Measurements from ENCODE around the gene GIGYF1.
A peak's percentile ranks its signal among the peaks of the same experiment; 100 is the strongest.

GIGYF1 gene

DNA sequence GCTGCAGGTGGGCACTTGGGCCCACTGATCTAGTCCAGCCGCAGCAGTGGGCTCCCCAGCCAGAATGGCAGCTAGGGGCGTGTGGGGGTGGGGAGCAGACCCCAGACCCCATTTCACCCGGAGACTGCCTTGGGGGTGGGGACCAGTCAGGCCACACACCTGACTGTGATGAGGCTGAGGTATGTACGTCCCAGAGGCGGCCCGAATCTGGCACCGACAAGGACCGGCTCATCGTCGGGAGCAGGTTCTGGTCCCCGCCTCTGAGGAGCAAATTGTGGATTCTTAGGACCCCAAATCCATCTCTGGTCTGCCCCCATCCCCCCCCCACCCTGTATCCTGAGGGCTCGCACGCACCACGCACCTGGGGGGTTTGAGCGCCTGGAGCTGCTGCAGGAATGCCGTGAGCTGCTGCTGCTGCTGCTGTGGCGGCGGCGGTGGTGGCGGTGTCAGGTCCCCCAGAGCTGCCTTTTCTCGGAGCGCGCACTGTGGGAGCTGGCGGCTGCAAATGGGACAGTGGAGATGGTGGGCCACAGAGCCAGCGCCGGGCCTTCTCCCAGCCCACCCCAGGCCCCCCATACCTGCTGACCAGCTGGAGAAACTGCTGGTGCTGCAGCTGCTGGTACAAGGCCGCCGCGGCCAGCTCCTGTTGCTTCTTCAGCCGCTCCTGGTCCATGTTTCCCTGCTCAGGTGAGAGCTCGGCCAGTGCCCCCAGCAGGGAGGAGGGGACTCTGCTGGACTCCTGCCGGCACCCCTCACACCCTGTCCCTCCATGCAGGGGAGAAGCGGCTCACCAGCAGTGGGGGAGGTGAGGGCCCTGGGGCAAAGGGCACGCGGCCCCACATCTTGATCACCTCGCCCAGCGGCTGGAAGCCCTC, 10.2 kb downstream of the GIGYF1 start:
- DNase-seq (no peak), ATAC-seq (no peak)

DNA sequence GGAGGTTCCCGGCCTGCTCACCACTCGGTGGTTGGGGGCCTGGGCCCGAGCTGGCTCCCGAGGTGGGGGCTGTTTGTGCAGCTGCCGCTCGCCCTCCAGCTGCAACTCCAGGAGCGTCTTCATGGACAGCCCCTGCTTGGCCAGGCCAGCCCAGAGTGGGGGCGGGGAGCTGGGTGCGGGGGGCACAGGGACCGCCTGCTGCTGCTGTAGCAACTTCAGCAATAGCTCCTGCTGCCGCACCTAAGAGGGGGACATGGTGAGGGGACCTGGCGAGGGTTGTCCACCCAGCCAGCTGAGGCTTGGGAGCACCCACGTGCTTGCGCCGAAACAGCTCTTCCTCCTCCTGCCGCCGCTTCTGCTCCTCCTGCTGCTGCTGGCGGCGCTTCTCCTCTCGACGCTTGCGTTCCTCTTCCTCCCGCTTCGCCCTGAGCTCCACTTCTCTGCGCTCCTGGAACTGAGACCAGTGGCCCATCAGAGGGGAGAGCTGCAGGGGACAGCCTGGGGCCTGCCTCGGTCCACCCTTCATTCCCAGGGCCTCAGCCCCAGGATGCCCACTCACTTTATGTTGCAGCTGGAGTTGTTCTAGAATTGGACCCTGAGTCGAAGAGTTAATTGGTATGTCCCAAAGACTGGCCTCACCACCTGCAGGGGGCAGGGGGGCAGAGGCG, 10.9 kb downstream of the GIGYF1 start:
- DNase-seq (no peak), ATAC-seq (no peak)

DNA sequence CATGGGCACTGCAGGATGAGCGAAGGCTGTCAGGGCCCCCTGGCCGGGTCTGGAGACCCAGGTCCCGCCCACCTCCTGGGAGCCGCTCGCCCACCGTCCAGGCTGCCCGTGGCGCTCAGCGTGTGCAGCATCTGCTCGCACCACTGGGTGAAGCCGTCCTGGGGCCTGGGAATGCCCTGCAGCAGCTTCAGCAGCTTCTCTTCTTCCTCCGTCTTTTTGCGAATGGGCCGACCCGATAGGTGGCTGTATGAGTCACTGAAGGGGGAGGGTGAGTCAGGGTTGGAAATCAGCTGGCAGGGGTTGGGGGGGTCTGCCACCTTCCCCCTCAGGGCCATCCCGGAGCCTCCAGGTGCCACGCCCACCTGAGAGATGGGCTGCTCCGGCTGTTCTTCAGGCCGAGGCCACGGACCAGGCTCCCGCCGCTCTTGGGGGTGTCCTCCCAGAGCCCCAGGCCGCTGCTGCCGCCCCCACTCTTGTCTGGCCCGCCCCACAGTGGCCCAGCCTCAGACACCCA, 11.8 kb downstream of the GIGYF1 start:
- DNase-seq (no peak), ATAC-seq (peak; percentile 4)

DNA sequence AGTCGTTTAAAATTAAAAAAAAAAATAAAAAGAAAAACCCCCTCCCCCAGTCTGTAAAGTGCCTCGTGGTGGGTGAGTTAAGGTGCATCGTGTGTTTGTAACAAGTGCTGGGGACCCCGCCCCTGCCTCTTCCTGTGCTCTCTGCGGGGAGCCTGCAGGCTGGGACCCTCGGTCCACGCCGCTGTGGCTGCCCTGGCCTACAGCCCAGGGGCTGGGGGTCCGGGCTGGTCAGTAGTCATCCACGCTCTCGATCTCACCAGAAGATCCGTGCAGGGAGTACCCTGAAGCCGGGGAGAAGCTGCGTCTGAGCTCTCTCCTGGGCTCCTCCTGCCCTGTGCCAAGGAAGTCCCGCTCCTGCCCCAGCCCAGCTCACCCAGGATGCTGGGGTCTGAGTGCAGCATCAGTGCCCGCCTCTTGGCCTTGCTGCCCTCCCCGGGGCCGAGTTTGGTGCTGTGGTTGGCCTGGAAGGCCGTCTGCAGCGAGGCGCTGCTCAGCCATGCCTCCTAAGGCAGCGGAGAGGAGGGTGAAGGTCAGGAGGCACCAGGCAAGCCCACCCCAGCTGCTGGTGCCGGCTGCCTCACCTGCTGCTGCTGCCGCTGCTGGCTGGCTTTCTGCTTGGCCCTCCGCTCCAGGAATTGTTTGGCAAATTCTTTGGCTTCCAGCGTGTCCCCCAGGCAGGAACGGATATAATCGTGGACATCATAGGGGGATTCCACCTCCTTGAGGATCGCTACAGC, 12.4 kb downstream of the GIGYF1 start:
- ATAC-seq (no peak), DNase-seq (no peak)

DNA sequence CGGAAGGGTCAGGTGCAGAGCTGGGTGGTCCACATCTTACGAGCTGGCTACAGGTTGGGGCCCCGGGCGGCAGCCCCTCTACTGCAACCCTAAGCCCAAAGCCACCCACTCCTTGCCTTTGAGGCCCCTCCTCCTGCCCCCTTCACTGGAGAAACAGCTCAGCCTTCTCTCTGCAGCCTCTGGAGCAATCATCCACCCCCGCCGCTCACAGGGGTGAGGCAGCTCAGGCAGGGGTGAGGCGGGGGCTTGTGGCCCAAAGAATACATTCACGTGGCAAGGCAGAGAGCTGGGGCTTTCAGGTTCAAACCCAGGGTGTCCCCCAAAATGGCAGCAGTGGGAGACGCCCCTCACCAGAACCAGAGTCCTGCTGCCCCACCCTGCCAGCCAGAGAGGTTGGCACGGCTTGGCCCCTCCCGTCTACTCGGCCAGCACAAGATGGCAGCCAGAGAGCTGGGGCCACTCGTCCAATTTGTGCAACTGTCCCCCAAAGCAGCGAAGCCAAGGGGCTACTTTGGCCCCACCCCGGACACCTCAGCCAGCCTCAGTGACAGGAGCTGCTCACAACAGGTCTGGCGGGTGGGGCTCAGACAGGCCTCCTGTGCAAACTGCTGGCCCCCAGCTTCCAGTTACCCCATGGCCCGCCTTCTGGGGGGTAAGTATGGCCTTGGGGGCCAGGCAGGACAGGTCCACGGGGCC, 13.3 kb downstream of the GIGYF1 start:
- ATAC-seq (no peak), DNase-seq (no peak)

DNA sequence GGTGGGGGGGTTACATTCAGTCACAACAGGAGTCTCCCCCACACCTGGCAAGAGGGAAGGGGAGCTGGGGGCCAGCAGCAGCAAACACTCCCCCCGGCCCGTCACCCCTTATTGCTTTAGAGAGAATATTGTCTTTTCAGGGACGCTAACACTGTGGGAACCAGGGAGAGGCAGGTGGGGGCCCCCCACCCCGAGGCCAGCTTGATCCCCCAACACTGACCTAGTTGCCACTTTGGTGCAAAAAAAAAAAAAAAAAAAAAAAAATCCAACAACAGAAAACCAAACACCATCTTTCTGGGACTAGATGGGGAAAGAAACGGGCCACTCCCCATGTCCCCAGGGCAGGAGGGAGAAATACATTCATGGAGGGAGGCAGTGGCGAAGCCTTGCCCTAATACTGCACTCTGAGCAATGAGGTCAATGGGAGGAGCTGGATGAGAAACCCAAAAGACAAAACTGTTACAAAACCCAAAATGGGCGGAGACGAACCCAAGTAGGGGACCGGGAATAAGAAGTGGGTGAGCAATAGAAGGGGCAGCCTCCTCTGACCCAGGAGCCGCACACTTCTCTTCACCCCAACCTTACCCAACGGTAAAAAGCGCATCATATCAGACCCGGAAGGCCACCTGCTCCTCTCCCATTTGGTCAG, 14.0 kb downstream of the GIGYF1 start:
- DNase-seq (no peak), ATAC-seq (no peak)

DNA sequence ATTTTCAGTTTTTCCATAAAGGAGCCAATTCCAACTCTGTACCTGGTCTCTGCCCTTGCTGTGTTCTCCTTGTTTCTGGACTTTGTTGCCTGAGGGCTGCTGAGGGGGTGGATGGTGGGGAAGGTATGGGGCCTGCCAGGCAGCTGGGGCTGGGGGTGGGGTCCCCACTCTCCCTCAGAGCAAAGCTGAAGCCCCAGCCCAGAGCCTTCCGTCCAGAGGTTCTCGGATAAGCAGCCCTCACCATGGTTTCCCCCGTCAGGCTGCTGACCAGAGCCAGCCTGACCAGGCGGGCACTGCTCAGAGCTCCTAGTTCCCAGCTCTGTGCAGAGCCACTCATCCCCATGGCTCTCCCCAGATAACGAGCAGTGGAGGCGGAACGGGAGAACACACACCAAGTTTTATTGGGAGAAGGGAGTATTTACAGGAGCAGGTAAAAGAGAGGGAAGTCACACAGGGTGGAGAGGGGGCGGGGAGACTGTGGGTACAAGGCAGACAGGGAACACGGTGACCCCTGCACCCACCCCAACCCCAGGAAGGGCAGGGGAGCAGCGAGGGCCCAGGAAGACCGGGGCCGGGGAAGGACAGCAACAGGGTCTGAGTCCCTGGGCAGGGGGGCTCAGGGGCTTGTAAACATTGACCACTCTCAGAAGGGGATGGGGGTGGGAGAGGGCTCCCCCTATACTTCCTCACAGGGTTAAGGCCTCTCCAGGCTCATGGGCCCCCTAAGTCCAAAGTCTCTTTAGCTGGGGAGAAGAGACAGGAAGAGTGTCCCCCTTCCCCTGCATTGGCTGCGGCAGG, 14.7 kb downstream of the GIGYF1 start:
- ATAC-seq (no peak), DNase-seq (no peak)

DNA sequence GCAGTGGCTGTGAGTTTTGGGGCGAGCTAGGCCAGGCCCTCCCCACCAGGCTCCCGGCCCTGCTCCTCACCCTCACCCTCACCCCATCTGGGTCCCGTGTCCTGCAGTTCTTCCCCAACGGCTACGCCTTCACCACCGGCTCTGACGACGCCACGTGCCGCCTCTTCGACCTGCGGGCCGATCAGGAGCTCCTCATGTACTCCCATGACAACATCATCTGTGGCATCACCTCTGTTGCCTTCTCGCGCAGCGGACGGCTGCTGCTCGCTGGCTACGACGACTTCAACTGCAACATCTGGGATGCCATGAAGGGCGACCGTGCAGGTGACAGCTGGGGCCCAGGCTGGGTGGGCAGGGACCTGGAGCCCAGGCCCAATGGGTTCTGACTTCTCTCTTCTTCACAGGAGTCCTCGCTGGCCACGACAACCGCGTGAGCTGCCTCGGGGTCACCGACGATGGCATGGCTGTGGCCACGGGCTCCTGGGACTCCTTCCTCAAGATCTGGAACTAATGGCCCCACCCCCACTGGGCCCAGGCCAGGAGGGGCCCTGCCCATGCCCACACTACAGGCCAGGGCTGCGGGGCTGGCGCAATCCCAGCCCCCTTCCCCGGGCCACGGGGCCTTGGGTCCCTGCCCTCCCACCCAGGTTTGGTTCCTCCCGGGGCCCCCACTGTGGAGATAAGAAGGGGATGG, 15.6 kb downstream of the GIGYF1 start:
- DNase-seq: no peak

DNA sequence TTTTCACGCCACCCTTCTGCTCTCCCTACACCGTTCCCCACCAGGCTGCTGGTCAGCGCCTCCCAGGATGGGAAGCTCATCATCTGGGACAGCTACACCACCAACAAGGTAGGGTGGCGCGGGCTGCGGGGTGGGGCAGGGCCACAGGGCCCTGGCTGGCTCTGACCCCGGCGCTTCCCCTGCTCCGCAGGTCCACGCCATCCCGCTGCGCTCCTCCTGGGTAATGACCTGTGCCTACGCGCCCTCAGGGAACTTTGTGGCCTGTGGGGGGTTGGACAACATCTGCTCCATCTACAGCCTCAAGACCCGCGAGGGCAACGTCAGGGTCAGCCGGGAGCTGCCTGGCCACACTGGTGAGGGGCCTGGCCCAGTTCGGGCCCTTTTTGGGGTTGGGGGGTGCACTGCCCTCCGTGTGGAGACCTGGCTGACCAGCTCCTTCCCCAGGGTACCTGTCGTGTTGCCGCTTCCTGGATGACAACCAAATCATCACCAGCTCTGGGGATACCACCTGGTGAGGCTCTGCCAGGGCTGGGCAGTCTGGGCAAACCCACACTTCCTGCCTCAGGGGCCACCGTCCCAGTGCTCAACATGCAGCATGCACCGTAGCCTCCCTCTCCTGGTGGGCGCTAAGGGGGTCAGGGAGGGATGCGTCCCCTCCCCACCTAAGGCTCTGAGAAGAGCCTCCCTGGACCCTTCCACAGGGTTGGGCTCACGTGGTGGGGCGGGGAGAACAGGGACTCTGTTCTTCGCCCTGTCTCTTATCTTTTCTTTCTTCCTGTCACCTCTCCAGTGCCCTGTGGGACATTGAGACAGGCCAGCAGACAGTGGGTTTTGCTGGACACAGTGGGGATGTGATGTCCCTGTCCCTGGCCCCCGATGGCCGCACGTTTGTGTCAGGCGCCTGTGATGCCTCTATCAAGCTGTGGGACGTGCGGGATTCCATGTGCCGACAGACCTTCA, 16.5 kb downstream of the GIGYF1 start:
- ATAC-seq: no peak
- DNase-seq: no peak

More for the DNA sequence above, 15.6 kb downstream of the GIGYF1 start:
- no peak for ATAC-seq

DNA sequence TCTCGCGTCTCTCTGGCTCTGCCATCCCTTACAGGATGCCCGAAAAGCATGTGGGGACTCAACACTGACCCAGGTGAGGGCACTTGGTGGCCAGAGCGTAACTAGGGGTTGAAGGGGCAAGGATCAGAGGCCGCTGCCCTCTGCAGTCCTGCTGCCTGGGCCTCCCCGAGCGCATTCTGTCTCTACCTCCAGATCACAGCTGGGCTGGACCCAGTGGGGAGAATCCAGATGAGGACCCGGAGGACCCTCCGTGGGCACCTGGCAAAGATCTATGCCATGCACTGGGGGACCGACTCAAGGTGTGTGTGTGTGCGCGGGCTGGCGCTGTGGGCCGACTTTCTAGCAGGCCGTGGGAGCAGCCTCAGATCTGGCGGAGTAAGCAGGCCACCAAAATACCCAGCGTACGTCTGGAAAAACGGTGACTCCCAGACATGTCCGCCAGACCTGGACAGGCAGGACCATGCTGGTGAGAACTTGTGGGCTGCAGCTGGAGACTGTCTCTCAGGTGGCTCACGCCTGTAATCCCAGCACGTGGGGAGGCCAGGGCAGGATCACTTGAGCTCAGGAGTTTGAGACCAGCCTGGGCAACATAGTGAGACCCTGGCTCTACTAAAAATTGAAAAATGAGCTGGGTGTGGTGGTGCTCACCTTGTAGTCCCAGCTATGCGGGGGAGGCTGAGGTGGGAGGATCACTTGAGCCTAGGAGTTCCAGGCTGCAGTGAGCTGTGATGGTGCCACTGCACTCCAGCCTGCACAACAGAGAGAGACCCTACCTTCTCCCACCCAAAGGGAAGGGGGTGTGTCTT, 17.3 kb downstream of the GIGYF1 start:
- ATAC-seq (no peak), DNase-seq (no peak)

DNA sequence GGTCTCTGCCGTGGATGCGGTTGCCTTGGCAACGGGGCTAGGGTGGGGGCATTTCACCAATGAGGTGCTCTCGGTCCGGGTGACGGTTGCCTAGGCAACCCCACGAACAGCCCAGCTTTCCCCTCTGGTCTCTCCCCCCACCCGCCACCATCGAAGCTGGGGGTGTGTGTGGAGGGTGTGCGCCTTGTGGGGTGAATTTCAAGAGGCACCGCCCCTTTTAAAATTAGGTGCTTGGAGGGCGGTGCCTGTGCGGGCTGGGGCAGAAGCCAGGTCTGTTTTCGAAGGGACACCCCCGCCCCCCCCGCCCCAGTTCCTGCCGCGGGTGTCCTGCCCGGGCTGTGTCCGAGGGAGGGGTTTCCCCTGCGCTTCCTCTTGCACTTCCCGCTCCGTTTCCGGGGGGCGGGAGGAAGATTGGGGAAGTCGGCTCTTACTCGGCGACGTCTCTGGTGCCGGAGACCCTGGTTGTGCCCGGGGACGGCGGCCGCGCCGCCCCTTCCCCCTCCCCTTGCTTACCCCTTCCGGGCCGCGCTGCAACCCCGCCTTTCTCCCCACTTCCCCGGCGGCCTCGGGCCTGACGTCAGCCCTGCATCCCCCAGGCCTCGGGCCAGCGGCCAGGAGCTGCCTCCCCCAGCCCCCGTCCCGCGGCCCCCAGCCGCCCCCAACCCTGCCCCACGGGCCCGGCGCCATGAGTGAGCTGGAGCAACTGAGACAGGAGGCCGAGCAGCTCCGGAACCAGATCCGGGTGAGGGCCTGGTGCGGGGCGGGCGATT, 18.3 kb downstream of the GIGYF1 start:
- DNase-seq (peak; percentile 84), ATAC-seq (peak; percentile 53)

DNA sequence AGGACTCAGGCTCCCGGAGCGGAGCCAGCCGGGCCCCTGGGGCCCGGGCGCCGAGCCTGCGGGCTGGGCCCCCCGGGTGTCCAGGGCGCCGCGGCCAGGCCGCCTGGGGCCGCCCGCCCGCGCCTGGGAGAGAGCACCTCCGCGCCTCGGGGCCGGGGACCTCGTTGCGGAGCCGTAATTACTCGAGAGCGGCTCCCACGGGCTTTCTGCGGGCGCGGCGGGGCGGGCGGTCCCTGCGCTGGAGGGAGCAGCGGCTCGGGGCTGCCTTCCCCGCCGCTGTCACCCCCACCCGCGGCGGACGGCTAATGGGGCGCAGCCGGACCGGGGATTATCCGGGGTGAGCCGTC, 19.0 kb downstream of the GIGYF1 start:
- ATAC-seq: no peak
- DNase-seq: peak; percentile 37

DNA sequence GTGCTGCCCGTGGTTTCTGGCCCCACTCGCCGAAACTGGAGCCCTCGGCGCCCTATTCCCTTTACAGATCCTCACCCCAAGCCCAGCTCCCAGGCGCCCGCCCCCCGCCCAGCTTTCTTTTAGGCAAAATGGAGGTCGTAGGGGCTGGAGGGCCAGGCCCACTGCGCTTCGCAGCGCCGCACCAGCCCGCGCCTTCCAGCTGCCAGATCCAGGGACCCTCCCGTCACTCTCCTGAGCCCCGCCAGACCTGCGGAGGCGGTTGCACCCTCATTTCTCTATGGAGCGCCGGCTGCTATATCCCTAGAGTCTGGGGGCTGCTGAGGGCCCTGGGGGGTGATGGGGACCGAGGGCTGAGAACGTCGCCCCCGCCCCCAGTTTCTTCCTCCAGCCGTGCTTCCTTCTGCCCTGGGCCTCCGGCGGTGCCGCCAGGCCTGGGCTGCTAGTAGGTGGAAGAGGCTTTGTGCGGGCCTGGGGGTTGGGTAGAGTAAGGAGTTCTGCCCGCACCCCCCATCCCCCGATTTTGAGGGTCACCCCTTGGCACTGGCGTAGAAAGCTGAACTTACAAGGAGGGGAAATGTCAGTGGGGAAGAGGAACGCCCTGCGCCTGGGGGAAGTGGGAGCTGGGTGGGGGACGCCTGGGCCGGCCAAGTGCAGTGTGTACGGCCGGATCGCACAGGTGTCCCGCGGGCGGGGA, 19.5 kb downstream of the GIGYF1 start:
- peak; percentile 42 for DNase-seq
- no peak for ATAC-seq

DNA sequence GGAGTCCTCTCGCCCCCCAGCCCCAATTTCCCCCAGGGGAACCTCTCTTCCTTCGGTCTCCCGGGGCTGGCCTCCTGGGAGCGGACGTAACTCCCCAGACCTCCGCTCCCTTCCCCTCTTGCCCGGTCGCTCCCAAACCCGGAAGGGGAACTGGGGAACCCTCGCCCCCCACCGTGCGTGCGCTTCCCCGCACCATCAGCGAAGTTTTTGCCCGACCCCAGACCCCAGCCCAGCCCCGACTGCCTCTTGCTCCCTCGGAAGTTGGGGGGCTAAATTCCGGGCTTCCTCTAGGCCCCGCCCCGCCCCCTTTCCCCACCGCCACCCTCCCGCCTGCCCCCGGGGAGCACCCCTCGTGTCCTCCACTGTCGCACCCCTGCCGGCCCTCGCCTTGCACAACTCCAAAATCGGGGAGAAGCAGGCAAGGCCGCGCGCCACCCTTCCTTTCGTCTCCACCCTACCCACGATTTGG, 20.1 kb downstream of the GIGYF1 start:
- ATAC-seq (no peak), DNase-seq (peak; percentile 62)

DNA sequence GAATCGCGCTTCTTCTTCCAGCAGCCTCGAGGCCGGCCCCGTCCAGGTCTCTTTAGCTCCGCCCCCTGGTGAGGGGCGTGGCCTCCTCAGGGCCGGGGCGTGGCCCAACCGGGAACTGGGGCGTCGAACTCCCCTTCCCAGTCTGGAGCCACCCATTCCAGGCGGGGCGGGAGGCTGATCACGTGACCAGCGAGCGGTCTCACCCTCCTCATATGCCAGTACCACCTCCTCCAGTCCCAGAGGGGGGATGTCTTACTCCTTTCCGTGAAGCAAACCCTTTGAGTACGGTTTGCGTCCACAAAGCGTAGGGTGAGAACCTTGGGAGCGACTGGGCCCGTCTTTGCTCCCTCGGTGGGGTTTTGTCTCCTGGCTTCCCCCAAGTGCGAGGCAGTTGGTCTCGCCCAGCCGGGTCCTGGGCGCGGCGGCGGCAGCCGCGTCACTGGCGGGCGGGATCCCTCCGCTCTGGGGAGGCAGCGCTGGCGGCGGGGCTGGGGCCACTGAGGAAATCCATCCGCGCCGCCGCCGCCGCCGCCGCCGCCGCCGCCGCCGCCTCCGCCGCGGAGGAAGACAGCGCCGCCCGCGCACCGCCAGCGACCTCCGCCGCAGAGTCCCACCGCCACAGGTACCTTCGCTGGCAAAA, 20.6 kb downstream of the GIGYF1 start, which contains the start of gene GNB2:
TSS of gene GNB2 (plus strand) at position 439 of the 640 bp plus-strand sequence. CDS start 2,526 bp downstream, outside the sequence.
- DNase-seq (peak; percentile 99), ATAC-seq (peak; percentile 79)
